Measurements from ENCODE around the gene PTTG2.

Gene PTTG2

DNA sequence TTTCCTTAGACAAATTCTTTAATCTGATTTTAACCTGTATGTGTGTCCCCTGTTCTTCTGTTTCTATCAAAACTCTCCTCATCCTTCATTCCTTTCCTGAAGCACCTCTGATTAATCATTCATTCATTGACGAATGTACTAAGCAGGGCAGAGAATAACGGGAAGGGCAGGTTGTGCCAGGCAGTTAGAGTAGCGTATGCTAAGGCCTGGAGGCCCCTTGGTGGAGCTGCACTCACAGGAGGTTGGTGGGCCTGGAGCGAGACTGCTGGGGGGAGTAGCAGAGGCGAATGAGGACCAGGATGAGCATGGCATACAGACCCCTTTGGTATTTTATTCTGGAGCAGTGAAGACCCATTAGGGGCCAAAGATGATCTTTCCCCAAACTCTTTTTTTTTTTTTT is 22.5 kb downstream of the PTTG2 start:
- no peak for FAIRE-seq
- DNase-seq (ENCODE audit: insufficient read length, low spot score), result no peak

DNA sequence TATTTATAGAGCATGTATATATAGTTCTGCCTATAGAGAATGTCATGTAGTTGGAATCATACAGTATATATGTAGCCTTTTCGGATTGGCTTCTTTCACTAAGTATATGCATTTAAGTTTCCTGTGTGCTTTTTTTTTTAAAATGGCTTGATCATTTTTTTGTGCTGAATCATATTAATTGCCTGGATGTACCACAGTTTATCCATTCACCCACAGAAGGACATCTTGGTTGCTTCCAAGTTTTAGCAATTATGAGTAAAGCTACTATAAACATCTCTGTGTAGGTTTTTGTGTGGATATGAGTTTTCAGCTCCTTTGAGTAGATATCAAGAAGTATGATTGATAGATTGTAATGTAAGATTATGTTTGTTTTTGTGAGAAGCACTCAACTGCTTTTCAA is 23.8 kb downstream of the PTTG2 start:
- FAIRE-seq, result peak; percentile 47
- DNase-seq (ENCODE audit: insufficient read length, low spot score), result no peak

DNA sequence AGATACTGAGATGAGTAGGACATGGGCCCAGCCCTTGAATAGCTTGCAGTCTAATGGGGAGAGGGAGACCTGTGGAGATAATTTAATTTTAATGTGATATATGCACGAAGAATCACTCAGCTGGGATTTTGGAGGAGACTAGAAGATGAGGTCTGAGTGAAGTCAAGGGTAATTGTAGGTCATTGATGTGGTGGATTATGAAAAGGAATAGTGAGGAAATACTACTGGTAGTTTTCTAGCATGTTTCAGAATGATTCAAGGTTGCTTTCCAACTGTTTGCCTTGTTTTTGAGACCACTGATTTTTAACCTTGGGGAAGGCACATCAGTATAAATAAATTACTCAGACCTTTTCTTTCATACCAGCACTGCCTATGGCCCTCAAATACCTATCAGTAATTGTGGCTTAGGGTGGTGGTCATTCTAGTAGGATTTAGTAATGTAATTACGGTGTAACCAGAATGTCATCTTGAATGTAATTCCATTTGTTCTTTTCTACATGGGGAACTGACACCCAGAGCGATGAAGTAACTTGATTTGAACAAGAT is 25.6 kb downstream of the PTTG2 start:
- no peak for DNase-seq (ENCODE audit: insufficient read length, low spot score)
- peak; percentile 84 for FAIRE-seq

DNA sequence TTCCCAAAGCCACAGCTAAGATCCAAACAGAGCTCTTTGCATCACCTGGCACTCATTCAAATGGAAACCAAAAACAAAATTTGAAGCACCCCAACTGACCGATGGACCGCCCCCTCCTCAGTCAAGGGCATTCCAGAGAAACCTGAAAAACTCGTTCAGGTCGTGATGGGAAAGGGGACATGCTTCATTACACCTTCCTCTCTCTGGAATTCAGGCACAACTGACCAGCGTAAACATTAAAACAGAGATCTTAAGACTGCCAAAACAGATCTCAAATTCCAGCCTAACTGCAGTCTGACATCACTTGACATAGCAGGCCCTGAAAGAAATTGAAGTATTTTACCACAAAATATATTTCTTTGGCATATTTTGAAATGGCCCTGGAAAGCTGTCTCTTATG is 28.5 kb downstream of the PTTG2 start:
- no peak for DNase-seq (ENCODE audit: insufficient read length, low spot score)
- no peak for FAIRE-seq

DNA sequence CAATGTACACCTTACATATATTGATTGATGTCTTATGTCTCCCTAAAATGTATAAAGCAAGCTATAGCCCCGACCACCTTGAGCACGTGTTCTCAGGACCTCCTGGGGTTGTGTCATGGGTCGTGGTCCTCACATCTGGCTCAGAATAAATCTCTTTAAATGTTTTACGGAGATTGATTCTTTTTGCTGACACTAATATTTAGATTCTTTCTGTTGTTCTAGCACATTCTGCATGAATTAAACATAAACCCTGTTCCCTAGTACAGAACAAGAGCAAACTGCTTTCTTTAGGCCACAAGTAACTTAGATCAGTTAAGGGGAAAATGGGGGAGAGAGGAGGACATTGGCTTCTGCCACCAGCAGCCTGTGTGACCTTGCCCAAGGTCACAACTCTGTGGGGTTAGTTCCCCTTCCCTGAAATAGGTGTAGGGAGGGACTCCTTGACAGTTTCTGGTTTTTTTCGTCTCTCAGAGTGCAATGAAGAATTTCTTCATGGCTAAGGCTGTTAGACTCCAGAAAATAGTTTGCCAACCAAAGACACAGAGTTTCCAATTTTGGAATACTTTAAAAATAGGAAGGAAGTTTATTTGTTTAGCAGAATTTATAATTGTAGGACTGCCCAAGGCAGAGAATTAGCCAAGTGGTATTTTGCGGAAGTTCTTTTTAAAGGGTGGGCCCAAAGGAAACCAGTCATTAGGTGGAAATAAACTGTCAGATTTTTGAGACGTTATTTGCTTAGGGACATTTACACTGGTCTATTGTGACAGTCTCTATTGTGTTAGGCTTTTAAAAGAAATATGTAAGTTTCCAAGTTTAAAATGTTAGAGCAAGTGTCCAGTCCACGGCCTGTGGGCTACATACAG is 29.4 kb downstream of the PTTG2 start:
- FAIRE-seq (no peak), DNase-seq (ENCODE audit: insufficient read length, low spot score) (no peak)

DNA sequence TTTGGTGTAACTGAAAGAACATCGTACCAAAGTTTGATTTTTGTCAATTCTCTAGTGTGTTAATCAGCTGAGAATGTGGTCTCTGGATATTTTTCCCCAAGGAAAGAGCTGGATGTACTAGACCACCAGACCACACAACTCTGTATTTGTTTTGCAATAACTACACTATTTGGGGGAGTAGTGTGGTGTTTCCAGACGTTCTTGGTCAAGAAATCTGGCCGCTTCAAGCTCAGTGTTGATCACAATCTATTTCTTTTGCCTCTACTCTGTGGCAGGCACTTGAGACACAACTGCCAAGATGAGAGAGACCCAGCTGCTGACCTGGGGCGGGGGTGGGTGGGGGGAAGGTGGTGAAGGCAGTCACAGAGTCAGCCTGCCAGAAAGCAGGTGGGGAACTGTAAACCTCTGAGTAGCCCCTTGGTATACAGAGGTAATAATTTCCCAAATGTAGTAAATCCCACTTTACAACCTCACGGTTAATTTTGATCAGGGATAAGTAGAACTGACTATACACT is 30.6 kb downstream of the PTTG2 start:
- no peak for FAIRE-seq
- DNase-seq (ENCODE audit: insufficient read length, low spot score), result no peak

DNA sequence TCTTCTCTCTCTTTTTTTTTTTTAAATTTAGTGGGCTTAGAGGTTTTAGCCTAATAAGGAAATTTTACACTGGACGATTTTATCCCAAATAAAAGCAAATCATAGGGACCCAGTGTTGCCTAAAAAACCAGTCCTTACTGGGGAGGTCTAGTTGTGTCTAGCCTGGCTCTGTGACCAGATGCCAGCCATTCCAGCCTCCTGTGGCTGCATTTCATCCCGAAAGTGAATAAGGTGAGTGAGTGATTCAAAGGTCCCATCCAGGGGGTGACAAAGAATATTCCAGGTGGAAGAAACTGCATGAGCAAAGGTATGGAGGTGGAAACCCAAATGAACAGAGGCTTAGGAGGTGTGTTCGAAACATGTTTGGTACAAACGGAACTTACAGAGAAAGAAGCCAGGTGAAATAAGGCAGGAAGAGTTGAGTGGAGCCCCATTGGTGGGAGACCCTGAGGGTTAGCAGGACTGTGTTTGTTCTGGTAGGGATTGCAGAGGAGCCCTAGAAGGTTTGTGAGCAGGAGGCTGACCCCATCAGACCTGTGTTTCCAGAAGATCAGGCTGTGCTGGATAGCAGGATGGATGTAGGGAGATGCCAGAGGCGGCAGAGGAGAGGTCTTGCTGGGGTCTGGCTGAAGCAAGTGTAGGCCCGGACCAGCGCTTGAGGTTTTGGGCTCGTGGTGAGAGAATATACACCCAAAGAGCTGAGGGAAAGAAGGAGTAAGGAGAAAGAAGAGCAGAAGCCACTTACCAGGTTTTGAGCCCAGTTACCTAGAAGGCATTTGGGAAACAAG is 31.6 kb downstream of the PTTG2 start:
- DNase-seq (ENCODE audit: insufficient read length, low spot score) (no peak), FAIRE-seq (no peak)

DNA sequence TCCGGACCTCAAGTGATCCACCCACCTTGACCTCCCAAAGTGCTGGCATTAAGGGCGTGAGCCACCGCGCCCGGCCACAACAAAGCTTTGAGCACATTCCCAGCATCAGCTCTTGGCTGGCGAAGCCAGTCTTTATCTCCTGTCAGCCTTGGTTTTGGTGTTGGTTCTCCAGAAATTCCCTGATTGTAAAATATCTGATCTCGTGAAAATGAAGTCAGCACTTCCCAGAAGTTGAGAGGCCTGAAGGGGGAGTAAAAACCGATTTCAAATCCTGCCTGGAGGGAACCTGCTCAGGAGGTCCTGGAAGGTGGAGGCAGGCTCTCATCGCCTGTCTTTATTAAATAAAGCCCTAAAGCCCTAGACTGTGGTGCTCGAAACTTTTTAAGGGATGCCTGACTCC is 33.6 kb downstream of the PTTG2 start:
- FAIRE-seq, result no peak
- no peak for DNase-seq (ENCODE audit: insufficient read length, low spot score)

DNA sequence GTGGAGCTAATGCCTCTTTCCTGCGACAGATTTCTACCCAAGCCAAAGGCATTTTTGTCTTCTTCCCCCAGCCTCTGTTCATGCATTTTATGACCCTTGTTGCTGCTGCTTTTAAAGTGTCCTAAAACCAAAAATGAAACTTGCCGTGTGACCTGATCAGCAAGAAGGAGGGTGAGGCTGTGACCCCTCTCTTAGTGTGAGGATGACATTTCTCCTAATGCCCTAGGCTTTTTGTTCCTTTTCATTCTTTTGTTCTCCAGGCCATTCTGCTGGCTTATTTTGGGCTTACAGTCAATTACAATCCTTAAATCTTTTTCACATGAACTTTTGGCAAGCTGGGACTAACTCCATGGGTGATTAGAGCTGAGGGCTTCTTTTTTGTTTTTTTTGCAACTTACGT is 34.4 kb downstream of the PTTG2 start:
- DNase-seq (ENCODE audit: insufficient read length, low spot score) (peak; percentile 28), FAIRE-seq (peak; percentile 89)

DNA sequence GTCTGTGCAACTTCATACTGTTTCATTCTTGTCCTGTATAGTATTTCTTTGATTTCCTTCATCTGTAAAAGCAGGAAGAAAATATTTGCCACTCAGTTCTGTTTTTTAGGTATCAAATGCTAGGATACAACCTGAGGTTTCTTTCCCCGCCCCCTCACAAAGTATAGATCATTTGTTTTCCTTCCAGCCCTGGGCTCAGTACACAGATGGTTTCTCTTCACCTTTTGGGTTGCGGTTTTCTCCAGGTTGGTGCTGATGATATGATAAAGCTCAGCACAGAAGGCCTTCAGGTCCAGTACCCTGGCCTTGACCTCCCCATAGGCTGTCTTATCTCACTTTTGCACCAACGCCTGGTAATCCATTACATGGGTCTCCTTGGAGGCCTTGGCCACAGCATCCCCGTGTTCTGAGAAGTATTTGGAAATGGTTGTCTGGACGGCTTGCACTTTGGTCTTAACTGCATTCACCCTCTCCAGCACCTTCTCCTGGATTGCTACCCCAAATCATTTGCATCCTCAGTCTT is 35.2 kb downstream of the PTTG2 start:
- DNase-seq (ENCODE audit: insufficient read length, low spot score) (no peak), FAIRE-seq (peak; percentile 84)

DNA sequence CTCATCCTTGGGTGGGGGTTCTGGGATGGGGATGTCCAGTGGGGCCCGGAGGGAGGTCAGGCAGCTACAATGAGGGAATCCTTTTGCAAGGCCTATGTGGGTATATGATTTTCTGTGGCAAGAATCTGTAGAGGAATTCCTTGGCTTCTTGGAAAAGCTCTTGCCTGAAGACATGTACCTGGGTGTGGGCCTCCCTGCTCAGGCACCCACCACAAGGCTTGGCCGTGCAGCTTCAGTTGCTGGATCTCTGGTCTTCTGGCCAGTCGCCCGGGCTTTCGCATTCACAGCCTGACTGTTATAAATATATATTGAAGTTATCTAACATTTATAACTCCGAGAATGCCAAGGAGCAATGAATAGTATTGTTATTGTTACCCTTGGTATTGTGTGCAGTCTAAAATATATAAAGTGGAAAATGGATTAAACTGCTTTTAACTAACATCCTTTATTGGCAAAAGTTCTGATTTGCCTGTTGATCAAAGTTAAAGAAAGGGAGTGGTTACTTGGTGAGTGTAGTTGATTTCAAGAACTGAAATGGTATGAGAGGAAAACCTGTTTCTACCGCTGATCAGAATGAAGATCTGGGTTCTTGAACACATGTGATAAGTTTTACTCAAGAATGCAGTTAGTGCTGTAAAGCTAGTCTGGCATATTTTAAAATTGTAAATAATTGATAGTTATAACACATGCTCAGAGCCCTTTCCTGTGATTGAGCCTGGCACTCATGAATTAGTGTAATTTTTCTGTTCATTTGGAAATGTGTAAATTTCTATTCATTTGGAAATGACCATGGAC is 36.0 kb downstream of the PTTG2 start:
- FAIRE-seq, result no peak

DNA sequence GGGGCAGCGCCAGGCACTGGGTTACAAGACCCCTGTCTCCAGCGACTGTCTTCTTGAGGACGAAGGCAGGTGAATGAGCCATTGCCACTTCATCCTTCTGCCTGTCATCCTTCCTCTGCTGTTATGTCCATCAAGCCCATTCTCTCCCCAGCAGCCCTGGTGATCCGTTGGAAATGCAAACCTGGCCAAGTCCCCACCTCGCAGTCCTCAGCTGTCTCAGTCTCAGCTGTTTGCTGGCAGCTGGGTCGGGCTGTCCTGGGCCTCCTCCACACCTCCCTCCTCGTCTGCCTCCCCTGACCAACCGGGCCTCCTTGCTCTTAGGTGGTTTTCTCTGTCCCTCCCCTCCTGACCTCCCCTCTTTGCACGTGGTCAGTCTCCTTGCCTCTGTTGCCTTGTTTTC is 38.0 kb downstream of the PTTG2 start:
- FAIRE-seq, result no peak
- no peak for DNase-seq (ENCODE audit: insufficient read length, low spot score)

More for the DNA sequence above, 36.0 kb downstream of the PTTG2 start:
- DNase-seq (ENCODE audit: insufficient read length, low spot score), result no peak

DNA sequence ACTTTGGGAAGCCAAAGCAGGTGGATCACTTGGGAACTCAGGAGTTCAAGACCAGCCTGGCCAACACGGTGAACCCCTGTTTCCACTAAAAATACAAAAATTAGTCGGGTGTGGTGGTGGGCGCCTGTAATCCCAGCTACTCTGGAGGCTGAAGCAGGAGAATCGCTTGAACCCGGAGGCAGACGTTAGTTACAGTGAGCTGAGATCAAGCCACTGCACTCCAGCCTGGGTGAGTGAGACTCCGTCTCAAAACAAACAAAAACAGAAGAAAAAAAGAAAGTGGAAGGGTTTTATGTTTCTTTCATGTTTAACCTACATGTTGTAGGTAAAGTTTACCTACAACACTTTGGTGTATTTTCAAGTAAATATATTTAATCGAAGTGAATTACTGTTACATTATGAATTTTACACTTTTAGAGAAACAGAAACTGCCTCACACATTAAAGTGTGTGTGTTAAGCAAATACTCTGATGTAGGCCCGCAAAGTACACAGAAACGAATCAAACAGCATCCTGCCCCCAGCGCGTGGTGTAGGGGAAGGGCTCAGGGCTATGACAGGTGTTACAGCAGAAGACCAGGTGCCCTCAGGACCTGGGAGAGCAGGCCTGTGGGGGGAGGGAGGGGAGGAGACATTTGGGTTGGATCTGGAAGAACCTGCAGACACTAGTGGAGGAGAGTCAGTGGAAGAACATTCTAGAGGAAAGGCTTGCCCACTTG is 39.0 kb downstream of the PTTG2 start:
- DNase-seq (ENCODE audit: insufficient read length, low spot score), result no peak
- no peak for FAIRE-seq

DNA sequence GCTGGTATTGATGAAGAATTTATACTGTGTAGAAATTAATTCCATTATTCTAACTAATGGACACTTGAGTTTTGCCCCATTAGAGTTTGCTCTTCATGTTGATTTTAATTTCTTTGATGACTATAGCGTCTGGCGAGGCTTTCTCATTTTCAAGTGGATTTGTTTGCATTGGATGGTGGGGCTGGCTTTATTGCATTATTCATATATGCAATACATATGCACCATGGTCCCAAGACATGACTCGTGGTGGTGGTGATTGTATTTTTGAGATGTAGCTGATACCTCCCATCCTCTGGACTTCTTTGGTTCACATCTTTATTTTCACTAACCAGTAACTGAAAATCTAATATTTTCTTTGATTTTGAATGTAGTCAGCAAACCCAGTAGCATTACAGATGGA is 39.8 kb downstream of the PTTG2 start:
- FAIRE-seq, result no peak
- no peak for DNase-seq (ENCODE audit: insufficient read length, low spot score)

DNA sequence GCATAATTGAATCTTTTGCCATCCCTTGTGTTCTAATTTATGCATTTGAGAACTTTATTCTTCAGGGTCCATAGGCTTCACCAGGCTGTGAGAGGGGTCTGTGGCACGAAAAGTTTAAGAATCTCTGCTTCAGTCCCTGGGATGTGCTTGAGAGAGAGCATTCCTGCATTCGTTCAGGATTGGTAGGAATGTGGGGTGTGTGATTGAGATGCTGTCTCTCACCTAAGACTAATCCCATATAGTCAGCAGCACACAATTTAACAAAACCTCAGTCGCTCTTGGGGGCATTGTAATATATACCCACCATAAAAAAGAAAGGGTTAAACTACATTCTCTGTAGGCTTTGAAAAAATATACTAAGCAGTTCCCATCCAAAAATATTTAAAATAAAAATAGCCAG is 41.7 kb downstream of the PTTG2 start:
- no peak for DNase-seq (ENCODE audit: insufficient read length, low spot score)
- no peak for FAIRE-seq

DNA sequence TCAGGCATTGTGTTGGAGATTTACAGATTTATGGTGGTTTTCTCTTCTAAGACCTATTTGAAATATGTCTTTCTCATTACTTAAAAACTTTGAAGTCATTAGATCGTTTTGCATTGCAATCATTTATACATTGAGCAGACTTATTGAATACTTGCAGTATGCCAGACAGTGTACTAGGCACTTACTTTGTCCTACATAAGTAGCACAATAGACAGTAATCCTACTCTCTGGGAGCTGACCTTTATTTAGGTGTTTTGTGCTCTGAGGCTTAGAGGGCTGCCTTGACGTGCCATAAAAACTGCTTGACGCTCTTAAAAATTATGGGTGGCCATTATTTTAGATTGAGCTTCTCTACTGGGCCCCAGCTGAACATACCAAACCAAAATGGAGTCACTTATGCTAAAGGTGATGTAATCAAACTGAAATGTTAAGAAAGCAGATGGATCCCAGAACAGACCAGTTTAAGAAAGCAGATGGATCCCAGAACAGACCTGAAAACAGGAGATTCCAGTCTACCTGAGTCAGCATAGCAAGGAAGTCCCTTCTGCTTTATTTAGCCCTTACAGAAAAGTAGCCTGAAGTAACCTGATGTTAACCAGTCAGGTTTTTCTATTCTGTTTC is 42.4 kb downstream of the PTTG2 start:
- FAIRE-seq (peak; percentile 11), DNase-seq (ENCODE audit: insufficient read length, low spot score) (no peak)

DNA sequence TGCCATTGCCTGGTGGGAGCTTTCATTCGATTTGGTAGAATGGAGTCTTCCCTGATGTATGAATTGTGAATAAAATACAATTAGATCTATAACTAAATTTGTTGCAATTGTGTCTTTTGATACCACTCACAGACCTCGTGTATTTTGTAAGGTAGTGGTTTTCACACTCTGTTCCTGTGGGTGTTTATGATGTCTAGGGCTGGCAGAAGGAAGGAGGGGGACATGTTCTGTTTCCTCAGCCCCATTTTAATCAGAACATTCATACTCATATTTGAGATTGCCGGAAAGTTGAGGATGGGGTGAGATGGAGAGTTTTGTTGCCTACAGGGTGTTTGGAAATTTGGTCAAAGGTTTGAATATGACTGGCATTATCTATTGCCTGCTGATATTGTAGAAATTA is 42.9 kb downstream of the PTTG2 start:
- FAIRE-seq (no peak), DNase-seq (ENCODE audit: insufficient read length, low spot score) (no peak)

DNA sequence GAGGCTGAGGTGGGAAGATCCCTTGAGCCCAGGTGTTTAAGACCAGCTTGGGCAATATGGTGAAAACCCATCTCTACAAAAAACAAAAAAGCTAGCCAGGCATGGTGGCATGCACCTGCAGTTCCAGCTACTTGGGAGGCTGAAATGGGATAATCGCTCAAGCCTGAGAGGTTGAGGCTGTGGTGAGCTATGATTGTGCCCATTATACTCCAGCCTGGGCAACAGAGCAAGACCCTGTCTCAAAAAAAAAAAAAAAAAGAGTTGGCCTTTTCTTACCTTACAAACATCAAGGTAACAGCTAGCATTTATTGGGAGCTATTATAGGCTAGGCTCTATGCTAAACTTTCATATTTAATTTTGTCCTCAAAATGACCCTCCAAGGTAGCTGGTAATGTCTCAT is 43.4 kb downstream of the PTTG2 start:
- DNase-seq (ENCODE audit: insufficient read length, low spot score), result no peak
- FAIRE-seq, result no peak

DNA sequence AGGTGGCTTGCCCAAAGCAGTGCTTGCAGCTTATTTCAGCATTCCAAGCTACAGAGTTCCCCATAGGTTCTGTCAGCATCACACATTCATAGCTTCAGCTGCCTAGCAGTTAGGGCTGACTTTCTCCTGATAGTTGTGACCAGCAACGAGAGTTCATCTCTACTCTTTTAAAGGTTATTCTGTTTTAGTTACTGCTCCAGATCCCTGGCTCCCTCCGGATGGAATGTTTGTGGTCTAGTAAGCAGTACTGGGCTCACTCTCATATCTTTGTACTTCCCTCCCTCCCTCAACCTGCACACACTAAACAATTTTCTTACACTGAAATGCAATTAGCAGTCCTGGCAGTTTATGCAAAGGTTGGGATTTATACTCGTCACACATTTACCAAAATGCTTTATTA is 43.9 kb downstream of the PTTG2 start:
- FAIRE-seq (no peak), DNase-seq (ENCODE audit: insufficient read length, low spot score) (no peak)

All from GM19239 (cell line).